ENCODE measurements around the gene IHH.

Gene IHH

GRCh38 chr2:219060821-219061791, at the start of gene IHH:
Gene IHH, minus strand, starts transcription at chr2:219060921. Its CDS starts 454 bp downstream, at chr2:219060467.
- peaks cover 53 to 72% of the 10 kb centered on the region in 2 donors for H3K27me3 ChIP-seq (ENCODE audit: control insufficient read depth in 1 of 2, insufficient read depth in 2 of 2, low read length in 2 of 2)

GRCh38 chr2:219109471-219109870, 48.8 kb upstream of the IHH start:
- H3K4me1 ChIP-seq (ENCODE audit: insufficient read depth, low read length): no peaks in the 10 kb centered on the region
- H3K9me3 ChIP-seq (ENCODE audit: low read length): no peaks in the 10 kb centered on the region
- H3K9ac ChIP-seq (ENCODE audit: low read length): no peak overlapping the region
- no peaks in the 10 kb centered on the region for H3K36me3 ChIP-seq (ENCODE audit: insufficient read depth, low read length)
- H3K27me3 ChIP-seq (ENCODE audit: control insufficient read depth in 1 of 2, insufficient read depth in 2 of 2, low read length in 2 of 2): no peaks in the 10 kb centered on the region
- H3K4me3 ChIP-seq (ENCODE audit: low read depth in 1 of 2, low read length in 2 of 2): no peak overlapping the region
- no peak overlapping the region for H3K27ac ChIP-seq (ENCODE audit: low read depth, low read length)

More at GRCh38 chr2:219060821-219061791, at the start of gene IHH:
- no peak within 1 kb of the TSS for H3K4me3 ChIP-seq (ENCODE audit: low read depth in 1 of 2, low read length in 2 of 2)
- no peaks in the 10 kb centered on the region for H3K36me3 ChIP-seq (ENCODE audit: insufficient read depth, low read length)
- H3K27ac ChIP-seq (ENCODE audit: low read depth, low read length): no peak within 1 kb of the TSS
- no peaks in the 10 kb centered on the region for H3K9me3 ChIP-seq (ENCODE audit: low read length)
- H3K9ac ChIP-seq (ENCODE audit: low read length): no peak within 1 kb of the TSS
- H3K4me1 ChIP-seq (ENCODE audit: insufficient read depth, low read length): peaks cover 26% of the 10 kb centered on the region

DNA sequence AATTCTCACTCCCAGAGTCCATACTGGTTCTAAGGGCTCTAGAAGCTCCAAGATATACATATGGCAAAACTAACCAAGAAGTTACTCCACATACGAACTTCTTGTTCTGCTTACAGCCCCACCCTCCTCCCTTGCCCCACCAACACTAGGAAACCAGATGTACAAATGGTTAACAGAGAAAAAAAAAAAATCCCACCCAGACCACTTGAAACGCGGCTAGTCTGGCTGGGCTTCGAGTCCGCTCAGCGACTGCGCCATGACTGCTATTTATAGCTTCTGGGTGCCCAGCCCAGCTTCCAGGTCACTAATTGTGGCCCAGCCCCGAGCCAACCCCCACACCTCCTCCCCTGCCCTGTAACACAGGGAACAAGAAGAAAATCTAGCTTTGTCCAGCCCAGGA, 47.0 kb upstream of the IHH start:
- Histone ChIP-seq H3K27ac (ENCODE audit: low read depth, low read length) (no peak overlapping the region), H3K9ac (ENCODE audit: low read length) (no peak overlapping the region), H3K4me1 (ENCODE audit: insufficient read depth, low read length) (no peaks in the 10 kb centered on the region)

DNA sequence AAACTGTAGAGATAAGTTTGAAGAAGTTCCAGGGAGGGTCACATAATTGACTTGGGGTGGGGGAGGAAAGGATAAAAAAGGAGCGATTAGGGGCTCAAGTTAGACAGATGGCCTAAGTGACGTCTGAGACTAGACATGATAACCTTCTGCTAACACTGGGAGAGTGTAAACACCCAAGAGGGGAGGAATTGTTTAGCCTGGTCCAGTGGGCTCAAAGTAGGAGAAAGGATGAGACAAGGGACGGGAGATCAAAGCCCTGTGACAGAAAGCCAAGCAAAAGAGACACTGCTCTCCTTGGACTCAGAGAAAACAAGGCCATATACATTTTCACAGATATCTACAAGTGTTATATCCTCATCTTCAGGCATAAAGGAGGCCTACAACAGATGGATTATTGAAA, 45.5 kb upstream of the IHH start:
- no peak overlapping the region for H3K27ac ChIP-seq (ENCODE audit: low read depth, low read length)
- no peaks in the 10 kb centered on the region for H3K36me3 ChIP-seq (ENCODE audit: insufficient read depth, low read length)

More for the DNA sequence above, 47.0 kb upstream of the IHH start:
- H3K36me3 ChIP-seq (ENCODE audit: insufficient read depth, low read length): no peaks in the 10 kb centered on the region
- no peak overlapping the region for H3K4me3 ChIP-seq (ENCODE audit: low read depth in 1 of 2, low read length in 2 of 2)
- no peaks in the 10 kb centered on the region for H3K9me3 ChIP-seq (ENCODE audit: low read length)
- H3K27me3 ChIP-seq (ENCODE audit: control insufficient read depth in 1 of 2, insufficient read depth in 2 of 2, low read length in 2 of 2): no peaks in the 10 kb centered on the region

GRCh38 chr2:219104107-219105035, 43.6 kb upstream of the IHH start:
- no peak overlapping the region for H3K4me3 ChIP-seq (ENCODE audit: low read depth in 1 of 2, low read length in 2 of 2)
- no peaks in the 10 kb centered on the region for H3K27me3 ChIP-seq (ENCODE audit: control insufficient read depth in 1 of 2, insufficient read depth in 2 of 2, low read length in 2 of 2)
- H3K4me1 ChIP-seq (ENCODE audit: insufficient read depth, low read length): no peaks in the 10 kb centered on the region
- no peaks in the 10 kb centered on the region for H3K36me3 ChIP-seq (ENCODE audit: insufficient read depth, low read length)
- H3K9ac ChIP-seq (ENCODE audit: low read length): no peak overlapping the region
- no peaks in the 10 kb centered on the region for H3K9me3 ChIP-seq (ENCODE audit: low read length)
- no peak overlapping the region for H3K27ac ChIP-seq (ENCODE audit: low read depth, low read length)

More for the DNA sequence above, 45.5 kb upstream of the IHH start:
- no peak overlapping the region for H3K4me3 ChIP-seq (ENCODE audit: low read depth in 1 of 2, low read length in 2 of 2)
- no peaks in the 10 kb centered on the region for H3K4me1 ChIP-seq (ENCODE audit: insufficient read depth, low read length)
- no peaks in the 10 kb centered on the region for H3K27me3 ChIP-seq (ENCODE audit: control insufficient read depth in 1 of 2, insufficient read depth in 2 of 2, low read length in 2 of 2)
- no peaks in the 10 kb centered on the region for H3K9me3 ChIP-seq (ENCODE audit: low read length)
- H3K9ac ChIP-seq (ENCODE audit: low read length): no peak overlapping the region

GRCh38 chr2:219099329-219099728, 38.6 kb upstream of the IHH start:
- no peaks in the 10 kb centered on the region for H3K4me1 ChIP-seq (ENCODE audit: insufficient read depth, low read length)
- H3K27me3 ChIP-seq (ENCODE audit: control insufficient read depth in 1 of 2, insufficient read depth in 2 of 2, low read length in 2 of 2): no peaks in the 10 kb centered on the region
- no peak overlapping the region for H3K9ac ChIP-seq (ENCODE audit: low read length)
- no peaks in the 10 kb centered on the region for H3K36me3 ChIP-seq (ENCODE audit: insufficient read depth, low read length)
- no peak overlapping the region for H3K27ac ChIP-seq (ENCODE audit: low read depth, low read length)
- H3K9me3 ChIP-seq (ENCODE audit: low read length): no peaks in the 10 kb centered on the region
- H3K4me3 ChIP-seq (ENCODE audit: low read depth in 1 of 2, low read length in 2 of 2): no peak overlapping the region

- H3K27ac ChIP-seq (ENCODE audit: low read depth, low read length): no peak overlapping the region
- no peaks in the 10 kb centered on the region for H3K27me3 ChIP-seq (ENCODE audit: control insufficient read depth in 1 of 2, insufficient read depth in 2 of 2, low read length in 2 of 2)
- no peak overlapping the region for H3K4me3 ChIP-seq (ENCODE audit: low read depth in 1 of 2, low read length in 2 of 2)
- no peak overlapping the region for H3K9ac ChIP-seq (ENCODE audit: low read length)
- no peaks in the 10 kb centered on the region for H3K9me3 ChIP-seq (ENCODE audit: low read length)
- H3K36me3 ChIP-seq (ENCODE audit: insufficient read depth, low read length): no peaks in the 10 kb centered on the region
- no peaks in the 10 kb centered on the region for H3K4me1 ChIP-seq (ENCODE audit: insufficient read depth, low read length)
These were observed 34.8 kb upstream of the IHH start for GRCh38 chr2:219095406-219095935.

- no peaks in the 10 kb centered on the region for H3K36me3 ChIP-seq (ENCODE audit: insufficient read depth, low read length)
- H3K4me3 ChIP-seq (ENCODE audit: low read depth in 1 of 2, low read length in 2 of 2): no peak overlapping the region
- H3K4me1 ChIP-seq (ENCODE audit: insufficient read depth, low read length): no peaks in the 10 kb centered on the region
- H3K9ac ChIP-seq (ENCODE audit: low read length): no peak overlapping the region
- no peaks in the 10 kb centered on the region for H3K27me3 ChIP-seq (ENCODE audit: control insufficient read depth in 1 of 2, insufficient read depth in 2 of 2, low read length in 2 of 2)
- no peak overlapping the region for H3K27ac ChIP-seq (ENCODE audit: low read depth, low read length)
- no peaks in the 10 kb centered on the region for H3K9me3 ChIP-seq (ENCODE audit: low read length)
These were observed 33.5 kb upstream of the IHH start for GRCh38 chr2:219094171-219094570.

GRCh38 chr2:219090436-219091299, 29.9 kb upstream of the IHH start:
- Histone ChIP-seq H3K27ac (ENCODE audit: low read depth, low read length) (no peak overlapping the region), H3K36me3 (ENCODE audit: insufficient read depth, low read length) (no peaks in the 10 kb centered on the region), H3K4me1 (ENCODE audit: insufficient read depth, low read length) (no peaks in the 10 kb centered on the region), H3K9me3 (ENCODE audit: low read length) (no peaks in the 10 kb centered on the region), H3K9ac (ENCODE audit: low read length) (no peak overlapping the region), H3K27me3 (ENCODE audit: control insufficient read depth in 1 of 2, insufficient read depth in 2 of 2, low read length in 2 of 2) (no peaks in the 10 kb centered on the region), H3K4me3 (ENCODE audit: low read depth in 1 of 2, low read length in 2 of 2) (no peak overlapping the region)

- Histone ChIP-seq H3K4me1 (ENCODE audit: insufficient read depth, low read length) (no peaks in the 10 kb centered on the region), H3K36me3 (ENCODE audit: insufficient read depth, low read length) (no peaks in the 10 kb centered on the region), H3K9ac (ENCODE audit: low read length) (no peak overlapping the region), H3K4me3 (ENCODE audit: low read depth in 1 of 2, low read length in 2 of 2) (no peak overlapping the region), H3K27me3 (ENCODE audit: control insufficient read depth in 1 of 2, insufficient read depth in 2 of 2, low read length in 2 of 2) (no peaks in the 10 kb centered on the region), H3K27ac (ENCODE audit: low read depth, low read length) (no peak overlapping the region), H3K9me3 (ENCODE audit: low read length) (no peaks in the 10 kb centered on the region)
These were observed 28.6 kb upstream of the IHH start for GRCh38 chr2:219089330-219089729.

Data from muscle layer of colon (tissue), 2 donors.